A549 (cell line): Measurements from ENCODE around the gene TTC12.

Source experiments
- CHD4 ChIP-seq: fragments of 200-600 bp; sonication (generic); IDR thresholded peaks from 2 replicates; pipeline ENCODE4 v1.6.1; 2016; ENCODE audit warnings: antibody characterized with exemption, mild to moderate bottlenecking, borderline replicate concordance
- POLR2A ChIP-seq: IDR thresholded peaks from 2 replicates; pipeline ENCODE4 v1.6.1; 2012; ENCODE audit warnings: mild to moderate bottlenecking, low read length
- POLR2AphosphoS2 ChIP-seq: conservative IDR thresholded peaks from 2 replicates; pipeline ENCODE4 v1.6.1; 2012; ENCODE audit warnings: low read length, improper control_type of control experiment, inconsistent platforms
- ZFP36 ChIP-seq: fragments of 450-650 bp; IDR thresholded peaks from 2 replicates; pipeline ENCODE4 v1.6.1; 2014; ENCODE audit warnings: borderline replicate concordance; ENCODE audit not compliant: partially characterized antibody
- TF ChIP-seq, protein P1 (sequence below): fragments of >200 bp; sonication (Bioruptor Twin); formaldehyde crosslinking; IDR thresholded peaks from 3 replicates; pipeline ENCODE4 v1.5.1; 2016

DNA sequence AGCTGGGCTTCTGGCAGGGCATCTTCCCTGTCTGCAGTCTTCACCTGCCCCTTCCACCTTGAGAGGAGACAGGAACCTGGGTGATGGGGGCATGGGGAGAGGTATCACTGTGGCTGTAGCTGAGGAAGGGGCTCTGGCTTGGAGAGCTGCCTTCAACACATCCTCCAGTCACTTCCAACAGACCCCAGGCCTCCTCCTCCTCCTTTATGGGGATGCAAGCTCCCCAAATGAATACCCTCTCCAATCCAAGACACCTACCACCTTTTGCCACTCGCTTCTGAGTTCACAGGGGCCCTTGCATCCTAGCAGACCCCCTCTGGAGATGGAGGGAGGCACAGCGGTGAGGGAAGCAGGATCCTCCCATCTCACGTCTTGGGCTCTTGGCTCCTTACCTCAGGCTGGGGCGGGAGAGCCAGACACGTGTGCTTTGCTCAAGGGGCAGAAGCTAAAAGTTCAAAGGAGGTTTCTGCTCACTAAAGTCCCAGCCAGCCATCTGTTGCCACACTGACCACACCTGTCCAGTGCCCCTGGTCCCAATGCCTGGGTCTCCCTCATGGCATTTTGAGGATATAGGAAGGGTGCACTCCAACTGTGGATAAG, 86.3 kb downstream of the TTC12 start:
- TF ChIP-seq, protein P1, sequence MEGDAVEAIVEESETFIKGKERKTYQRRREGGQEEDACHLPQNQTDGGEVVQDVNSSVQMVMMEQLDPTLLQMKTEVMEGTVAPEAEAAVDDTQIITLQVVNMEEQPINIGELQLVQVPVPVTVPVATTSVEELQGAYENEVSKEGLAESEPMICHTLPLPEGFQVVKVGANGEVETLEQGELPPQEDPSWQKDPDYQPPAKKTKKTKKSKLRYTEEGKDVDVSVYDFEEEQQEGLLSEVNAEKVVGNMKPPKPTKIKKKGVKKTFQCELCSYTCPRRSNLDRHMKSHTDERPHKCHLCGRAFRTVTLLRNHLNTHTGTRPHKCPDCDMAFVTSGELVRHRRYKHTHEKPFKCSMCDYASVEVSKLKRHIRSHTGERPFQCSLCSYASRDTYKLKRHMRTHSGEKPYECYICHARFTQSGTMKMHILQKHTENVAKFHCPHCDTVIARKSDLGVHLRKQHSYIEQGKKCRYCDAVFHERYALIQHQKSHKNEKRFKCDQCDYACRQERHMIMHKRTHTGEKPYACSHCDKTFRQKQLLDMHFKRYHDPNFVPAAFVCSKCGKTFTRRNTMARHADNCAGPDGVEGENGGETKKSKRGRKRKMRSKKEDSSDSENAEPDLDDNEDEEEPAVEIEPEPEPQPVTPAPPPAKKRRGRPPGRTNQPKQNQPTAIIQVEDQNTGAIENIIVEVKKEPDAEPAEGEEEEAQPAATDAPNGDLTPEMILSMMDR: no peak
- TF ChIP-seq ZFP36 (no peak), POLR2A (no peak), CHD4 (no peak), POLR2AphosphoS2 (no peak)
